GM19023 (cell line): ENCODE results near the gene CA7.

Experiments
- ATAC-seq: cut with Tn5 transposase; IDR thresholded peaks from one replicate; pipeline ENCODE4 v1.9.1; 2021; ENCODE audit warnings: mild to moderate bottlenecking, moderate library complexity; ENCODE audit not compliant: unreplicated experiment

The CA7 gene

GRCh38 chr16:66872943-66873684 lies 28.9 kb downstream of the CA7 start:
- ATAC-seq = peak; percentile 89

GRCh38 chr16:66873685-66874055 lies 29.5 kb downstream of the CA7 start:
- no peak for ATAC-seq

GRCh38 chr16:66874079-66874775 lies 30.0 kb downstream of the CA7 start:
- no peak for ATAC-seq

- ATAC-seq = no peak
Measured at GRCh38 chr16:66878067-66878466, 33.9 kb downstream of the CA7 start.

- peak; percentile 98 for ATAC-seq
Measured at GRCh38 chr16:66880288-66881013, 36.2 kb downstream of the CA7 start, which contains the start of gene PDP2. Gene PDP2, plus strand, starts transcription at chr16:66880515. Its CDS starts 3,770 bp downstream, at chr16:66884285.

GRCh38 chr16:66881014-66881417 lies 36.8 kb downstream of the CA7 start:
- ATAC-seq = no peak

GRCh38 chr16:66881560-66881959 lies 37.3 kb downstream of the CA7 start:
- no peak for ATAC-seq

- ATAC-seq = no peak
Measured at GRCh38 chr16:66881964-66882508, 37.8 kb downstream of the CA7 start.

GRCh38 chr16:66882702-66883101 lies 38.5 kb downstream of the CA7 start:
- ATAC-seq = no peak

GRCh38 chr16:66885491-66885890 lies 41.3 kb downstream of the CA7 start:
- ATAC-seq = no peak

- ATAC-seq = no peak
Measured at GRCh38 chr16:66886321-66886720, 42.1 kb downstream of the CA7 start.

- ATAC-seq = no peak
Measured at GRCh38 chr16:66886914-66887313, 42.7 kb downstream of the CA7 start.

GRCh38 chr16:66888647-66889615 lies 44.7 kb downstream of the CA7 start:
- no peak for ATAC-seq

GRCh38 chr16:66889622-66890021 lies 45.4 kb downstream of the CA7 start:
- ATAC-seq = no peak

- ATAC-seq = no peak
Measured at GRCh38 chr16:66890799-66891198, 46.6 kb downstream of the CA7 start.

- no peak for ATAC-seq
Measured at GRCh38 chr16:66891360-66891759, 47.1 kb downstream of the CA7 start.

- no peak for ATAC-seq
Measured at GRCh38 chr16:66891797-66892196, 47.6 kb downstream of the CA7 start.

- ATAC-seq = no peak
Measured at GRCh38 chr16:66894055-66894454, 49.8 kb downstream of the CA7 start.

- peak; percentile 80 for ATAC-seq
Measured at GRCh38 chr16:66894948-66895688, 50.9 kb downstream of the CA7 start.

GRCh38 chr16:66895689-66895979 lies 51.4 kb downstream of the CA7 start:
- ATAC-seq = no peak
